AG08396 (cell line): ENCODE data around the gene HNRNPR.
"Not testable (repeated sequence)": the region's sequence is repeated elsewhere in the genome, so short reads cannot be mapped to it uniquely, and the experiment has no call there.

Experiments used
- DNase-seq: peaks from one replicate; pipeline ENCODE4 v3.0.0; 2012; ENCODE audit warnings: low spot score, mixed read lengths

The HNRNPR gene

DNA sequence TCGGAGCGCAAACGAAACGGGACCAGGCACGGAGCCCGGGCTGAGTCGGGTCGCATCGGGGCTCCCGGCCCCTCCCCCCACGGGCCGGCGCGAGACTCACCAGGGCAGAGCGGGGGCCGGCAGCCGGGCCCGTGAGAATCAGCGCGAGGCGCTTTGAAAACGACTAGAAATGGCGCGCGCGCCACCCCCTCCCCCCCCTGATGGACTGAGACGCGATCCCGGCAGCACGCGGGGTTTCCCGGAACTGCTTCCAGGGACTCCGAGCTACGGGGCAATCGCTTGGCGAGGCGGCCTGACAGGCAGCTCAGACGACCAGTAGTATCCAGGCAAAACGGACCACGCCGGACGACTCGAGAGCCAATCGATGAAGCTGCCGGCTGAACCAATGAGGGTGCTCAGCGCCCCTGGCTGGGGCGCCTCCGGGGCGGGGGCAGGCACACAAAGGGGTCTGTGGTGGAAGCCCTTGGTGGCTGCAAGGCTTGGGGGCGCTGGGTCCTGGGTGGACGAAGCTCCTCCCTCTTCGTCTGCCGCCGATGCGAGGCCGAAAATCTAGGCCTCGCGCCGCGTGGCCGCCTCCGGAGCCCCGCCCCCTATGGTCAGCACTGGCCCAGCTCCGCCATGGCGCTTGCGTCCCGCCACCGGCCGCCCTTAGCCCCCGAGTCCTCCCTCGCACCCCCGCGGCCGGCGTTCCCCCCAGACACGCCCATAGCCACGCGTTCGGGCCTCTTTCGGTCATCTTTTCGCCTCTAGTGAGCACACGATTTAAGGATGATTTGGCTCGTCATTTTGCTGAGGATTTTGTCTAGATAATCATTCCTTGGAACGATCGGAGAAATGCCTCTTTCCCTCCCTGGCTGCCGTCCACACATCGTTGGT is at the start of gene HNRNPR:
TSS of gene HNRNPR (minus strand) at position 174 of the 876 bp plus-strand sequence. CDS start 3,276 bp downstream, outside the sequence.
- DNase-seq = peak; percentile 99

DNA sequence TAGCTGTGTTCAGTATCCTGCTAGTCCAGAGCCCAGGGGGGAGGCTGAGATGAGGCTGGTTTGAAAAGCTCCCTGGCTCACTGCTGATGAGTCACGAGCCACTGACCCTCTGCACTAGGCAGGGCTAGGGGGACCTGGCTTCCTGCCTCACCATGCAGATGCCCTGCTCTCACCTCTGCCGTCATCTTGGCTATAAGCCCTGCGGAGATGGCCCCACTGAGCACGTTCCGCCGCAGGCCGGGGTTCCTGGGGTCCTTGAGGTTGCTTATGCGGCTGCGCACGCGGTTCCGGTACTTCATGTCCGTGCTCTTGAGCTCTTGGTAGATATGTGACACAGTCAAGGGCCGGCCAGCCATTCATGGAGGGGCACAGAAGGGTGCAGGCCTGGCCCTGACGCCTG is 49.6 kb upstream of the HNRNPR start:
- DNase-seq = no peak

DNA sequence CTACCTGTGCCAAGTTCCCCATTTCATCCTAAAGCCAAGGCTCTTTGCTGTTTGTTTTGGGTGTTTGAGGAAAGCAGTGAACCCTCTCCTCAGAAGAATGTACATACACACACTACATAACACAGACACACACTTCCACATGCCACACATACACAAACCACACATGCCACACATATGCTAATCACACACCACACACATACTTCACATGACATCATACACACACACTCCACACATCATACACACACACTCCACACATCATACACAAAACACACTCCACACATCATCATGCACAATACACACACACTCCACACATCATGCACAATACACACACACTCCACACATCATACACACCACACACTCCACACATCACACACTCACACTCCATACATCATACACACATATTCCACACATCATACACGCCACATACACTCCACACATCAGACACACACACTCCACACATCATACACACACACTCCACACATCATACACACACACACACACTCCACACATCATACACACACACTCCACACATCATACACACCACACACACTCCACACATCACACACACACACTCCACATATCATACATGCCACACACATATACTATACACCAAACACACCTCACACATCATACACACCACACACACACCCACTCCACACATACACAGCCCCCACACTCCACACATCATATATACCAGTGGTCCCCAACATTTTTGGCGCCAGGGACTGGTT is 48.2 kb upstream of the HNRNPR start:
- DNase-seq = no peak

DNA sequence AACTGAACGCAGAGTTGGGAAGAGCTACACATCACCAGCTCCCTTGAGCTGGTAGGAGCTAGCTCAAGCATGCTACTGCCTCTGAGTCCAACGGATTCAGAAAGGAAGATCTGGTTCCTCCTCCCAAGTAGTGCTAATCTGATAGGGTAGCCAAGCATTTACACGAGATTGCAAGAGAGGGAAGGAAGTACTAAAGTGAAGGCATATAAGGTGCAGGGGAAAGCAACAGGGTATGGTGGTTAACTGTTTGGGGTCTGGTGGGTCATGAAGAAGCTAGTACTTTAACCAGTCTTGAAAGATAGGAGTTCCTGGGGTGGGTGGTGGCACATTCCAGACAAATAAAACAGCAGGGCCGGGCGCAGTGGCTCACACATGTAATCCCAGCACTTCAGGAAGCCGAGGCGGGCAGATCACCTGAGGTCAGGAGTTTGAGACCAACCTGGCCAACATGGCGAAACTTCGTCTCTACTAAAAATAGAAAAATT is 45.8 kb upstream of the HNRNPR start:
- no peak for DNase-seq

DNA sequence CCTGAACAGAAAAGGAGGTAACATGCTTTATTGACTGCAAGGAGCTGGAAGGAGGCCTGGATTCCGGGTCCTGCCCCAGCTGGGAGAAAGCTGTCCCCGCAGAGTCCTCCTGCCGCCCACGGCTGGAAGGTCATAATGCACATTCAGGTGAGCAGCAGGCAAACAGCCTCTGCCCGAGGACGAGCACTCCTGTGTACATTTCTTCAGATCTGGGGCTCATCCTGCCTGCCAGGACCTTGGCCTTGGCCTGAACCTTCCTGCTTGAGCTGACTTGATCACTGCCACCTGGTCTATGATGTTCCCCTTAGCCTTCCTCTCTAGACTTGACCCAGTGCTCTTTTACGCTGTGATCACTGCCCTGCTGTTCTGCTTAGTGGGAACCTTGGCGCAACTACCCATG is 43.4 kb upstream of the HNRNPR start:
- no peak for DNase-seq

DNA sequence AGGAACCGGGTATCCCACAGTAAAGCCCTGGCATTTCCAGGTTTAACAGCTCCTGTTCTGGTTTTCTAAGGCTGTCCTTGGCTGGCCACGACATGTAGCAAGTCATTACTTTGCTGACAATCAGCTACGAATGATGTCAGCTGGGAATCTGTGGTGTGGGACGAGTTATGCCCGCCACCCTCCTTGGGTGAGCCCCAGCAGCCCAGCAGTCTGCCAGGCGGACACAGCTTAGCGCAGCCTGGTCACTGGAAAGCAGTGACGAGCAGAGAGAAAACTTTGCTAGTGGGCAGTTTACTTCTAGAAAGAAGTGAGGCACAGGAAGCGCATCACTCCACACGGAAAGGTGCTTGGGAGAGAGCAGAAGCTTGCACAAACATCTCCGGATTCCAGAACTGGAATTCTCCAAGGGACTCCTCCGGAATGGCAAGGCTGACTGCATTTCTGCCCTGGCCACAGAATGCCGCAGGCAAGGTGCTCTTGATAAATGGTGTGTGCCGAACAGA is 41.1 kb upstream of the HNRNPR start:
- DNase-seq = no peak

DNA sequence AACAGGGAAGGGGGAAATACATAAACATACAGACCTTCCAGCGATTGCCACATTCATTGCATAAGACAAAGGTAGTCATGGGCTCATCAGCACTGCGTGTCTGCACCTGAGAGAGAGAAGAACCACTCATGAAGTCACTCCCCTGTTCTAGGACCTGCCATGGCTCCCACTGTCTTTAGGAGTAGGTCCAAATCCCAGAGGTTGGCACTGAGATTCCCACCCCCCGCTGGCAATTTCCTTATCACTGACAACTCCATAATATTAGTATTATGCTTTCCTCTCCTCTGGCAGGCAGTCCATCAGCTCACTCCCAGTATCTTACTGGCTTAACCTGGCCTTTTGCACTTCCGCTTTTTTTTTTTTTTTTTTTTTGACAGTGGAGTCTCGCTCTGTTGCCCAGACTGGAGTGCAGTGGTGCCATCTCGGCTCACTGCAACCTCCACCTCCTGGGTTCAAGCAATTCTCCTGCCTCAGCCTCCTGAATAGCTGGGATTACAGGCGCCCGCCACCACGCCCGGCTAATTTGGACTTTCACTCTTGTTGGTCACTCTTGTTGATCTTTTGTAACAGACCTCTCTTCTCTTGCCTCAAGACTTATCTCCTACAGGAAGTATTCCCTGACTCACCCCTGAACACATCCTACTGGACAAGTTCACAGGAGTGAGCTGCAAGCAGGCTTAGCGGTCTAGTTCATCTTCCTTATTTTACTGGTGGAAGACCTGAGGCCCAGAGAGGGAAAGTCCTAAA is 40.4 kb upstream of the HNRNPR start:
- no peak for DNase-seq

DNA sequence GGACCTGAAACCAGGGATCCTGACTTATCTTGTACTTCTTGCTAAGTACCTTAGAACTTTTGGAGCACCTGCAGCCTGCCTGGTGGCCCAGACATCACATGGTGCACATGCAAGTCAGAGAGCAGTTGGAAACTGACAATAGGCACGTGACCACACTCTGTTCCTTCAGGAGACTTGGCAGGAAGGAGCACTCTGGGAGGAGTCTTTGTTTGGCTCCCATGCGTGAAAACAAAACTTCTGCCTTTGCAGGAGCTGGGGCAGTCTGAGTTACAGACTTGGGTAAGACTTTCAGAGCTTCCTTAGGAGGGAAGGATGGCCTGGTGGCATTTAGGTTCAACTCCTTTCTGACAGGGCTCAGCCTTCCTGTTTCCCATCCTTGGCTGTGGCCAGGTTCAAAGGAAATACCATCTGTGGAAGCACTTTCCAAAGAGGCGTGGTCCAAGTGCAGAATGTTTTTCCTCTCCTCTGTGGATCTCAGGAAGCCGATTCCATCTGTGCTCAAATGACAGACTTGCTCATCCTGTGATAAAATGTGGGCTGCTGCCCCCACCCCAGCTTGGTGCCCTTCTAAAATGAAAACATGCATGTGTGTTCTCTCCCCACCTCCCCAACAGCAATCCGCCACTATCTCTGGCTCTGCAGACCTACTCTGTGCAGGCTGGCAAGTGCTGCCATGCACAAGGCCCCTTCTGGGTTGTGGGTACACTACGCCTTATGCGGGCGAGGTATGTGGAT is 39.7 kb upstream of the HNRNPR start:
- DNase-seq = no peak

DNA sequence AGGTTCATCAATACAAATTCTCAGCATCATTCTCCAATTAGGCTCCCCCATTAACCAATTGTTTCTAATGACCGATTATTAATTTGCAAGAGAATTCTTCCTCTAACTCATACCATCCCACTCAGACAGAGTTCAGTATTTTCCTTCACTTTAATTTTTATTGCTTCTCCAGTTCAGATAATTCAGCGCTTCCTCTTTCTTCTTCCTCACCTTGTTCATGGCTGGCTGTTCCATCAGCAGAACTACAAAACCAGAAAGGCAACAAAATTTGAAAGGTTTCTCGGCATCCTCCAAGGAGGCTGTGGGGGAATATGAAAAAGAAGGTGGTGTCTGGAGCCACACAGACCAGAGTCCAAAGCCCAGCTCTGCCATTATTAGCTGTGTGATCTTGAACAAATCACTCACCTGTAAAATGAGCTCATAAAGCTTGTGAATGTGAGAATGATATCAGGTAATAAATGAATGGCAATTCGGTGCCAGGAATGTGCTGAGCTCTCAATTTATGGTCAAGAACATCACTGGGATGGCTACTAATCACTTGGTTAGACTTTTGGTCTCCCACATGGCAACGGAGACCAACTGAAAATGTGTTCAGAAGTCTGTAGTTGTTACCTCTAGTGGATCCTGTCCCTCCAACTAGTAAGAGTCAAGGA is 37.3 kb upstream of the HNRNPR start:
- no peak for DNase-seq

DNA sequence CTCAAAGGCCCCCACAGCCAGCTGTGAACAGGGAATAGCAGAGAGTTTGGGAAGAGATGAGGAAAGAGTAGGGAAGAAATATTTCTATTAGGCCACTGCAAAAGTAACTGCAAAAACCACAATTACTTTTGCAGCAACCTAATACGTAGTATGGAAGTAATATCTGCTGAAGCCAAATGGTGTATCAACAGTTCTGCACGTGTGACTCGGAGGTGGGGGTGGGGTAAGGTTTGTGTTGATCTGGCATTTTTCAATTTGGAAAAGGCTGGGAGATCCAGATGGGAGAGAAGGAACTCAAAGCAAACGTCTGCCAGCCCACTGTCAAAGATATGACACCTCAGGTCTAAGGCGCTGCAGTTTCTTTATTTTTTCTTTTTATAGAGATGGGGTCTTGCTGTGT is 36.6 kb upstream of the HNRNPR start:
- no peak for DNase-seq

DNA sequence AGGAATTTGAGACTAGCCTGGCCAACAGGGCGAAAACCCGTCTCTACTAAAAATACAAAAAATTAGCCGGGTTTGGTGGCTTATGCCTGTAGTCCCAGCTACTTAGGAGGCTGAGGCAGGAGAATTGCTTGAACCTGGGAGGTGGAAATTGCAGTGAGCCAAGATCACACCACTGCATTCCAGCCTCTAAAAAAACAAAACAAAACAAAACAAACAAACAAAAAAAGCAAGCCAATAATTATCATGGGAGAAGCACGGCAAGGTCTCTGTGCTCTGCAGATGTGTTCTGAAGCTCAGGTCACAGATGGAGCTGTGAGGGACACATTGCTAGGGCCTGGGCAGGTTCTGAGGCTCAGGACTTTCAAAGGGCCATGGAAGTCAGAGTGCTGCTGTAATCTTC is 36.2 kb upstream of the HNRNPR start:
- not testable (repeated sequence) for DNase-seq

DNA sequence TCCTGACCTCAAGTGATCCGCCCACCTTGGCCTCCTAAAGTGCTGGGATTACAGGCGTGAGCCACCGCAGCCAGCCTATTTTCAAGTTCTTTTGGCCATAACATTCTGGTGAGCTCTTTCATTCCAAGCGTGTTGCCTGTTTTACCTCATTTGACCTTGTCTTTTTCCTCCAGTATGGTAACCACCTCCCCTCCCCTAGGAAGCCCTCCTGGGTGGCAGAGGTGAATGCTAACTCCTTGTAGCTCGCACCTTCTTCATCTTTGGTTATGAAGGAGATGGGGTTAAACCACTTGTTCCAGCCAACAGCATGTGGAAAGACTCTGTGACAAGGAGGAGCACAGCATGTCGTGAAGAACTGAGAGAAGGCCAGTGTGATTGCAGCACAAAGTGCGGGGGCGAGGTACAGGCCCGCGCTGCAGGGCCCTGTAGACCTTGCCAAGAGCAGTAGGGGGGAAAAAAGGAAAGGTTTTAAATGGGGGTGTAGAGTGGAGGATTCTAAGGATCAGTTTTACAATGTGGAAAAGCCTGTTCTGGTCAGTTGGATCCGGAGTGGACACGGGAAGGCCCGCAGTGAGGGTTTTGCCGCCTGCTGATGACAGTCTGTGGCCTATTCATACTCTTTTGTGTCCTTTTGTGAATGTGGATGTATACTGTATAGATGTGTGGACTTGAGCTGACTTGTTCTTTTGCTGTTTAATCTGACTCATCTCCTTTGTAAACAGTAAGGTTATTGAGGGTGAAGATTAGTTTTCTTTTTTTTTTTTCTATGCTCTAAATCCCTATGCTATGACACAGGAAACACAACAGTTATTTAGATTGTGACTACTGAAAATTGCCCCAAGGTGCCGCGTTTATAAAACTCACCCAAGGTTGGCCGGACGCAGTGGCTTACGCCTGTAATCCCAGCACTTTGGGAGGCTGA is 33.1 kb upstream of the HNRNPR start:
- peak; percentile 66 for DNase-seq

DNA sequence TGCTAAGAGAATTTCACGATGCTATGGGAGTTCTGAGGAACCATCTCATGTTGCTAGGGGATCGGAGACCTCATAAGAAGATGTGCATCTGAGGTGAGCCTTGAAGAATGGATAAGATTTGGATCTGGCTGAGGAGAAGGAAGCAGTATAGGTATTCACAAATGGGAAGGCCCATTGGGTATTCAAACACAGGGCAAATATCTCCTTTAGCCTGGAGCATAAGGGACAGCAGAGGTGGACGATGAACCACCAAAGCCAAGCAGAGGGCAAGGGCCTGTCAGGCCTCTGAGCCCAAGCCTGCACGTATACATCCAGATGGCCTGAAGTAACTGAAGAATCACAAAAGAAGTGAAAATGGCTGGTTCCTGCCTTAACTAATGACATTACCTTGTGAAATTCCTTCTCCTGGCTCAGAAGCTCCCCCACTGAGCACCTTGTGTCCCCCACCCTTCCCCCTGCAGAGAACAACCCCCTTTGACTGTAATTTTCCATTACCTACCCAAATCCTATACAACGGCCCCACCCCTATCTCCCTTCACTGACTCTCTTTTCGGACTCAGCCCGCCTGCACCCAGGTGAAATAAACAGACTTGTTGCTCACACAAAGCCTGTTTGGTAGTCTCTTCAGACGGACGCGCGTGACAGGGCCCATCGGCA is 30.1 kb upstream of the HNRNPR start:
- not testable (repeated sequence) for DNase-seq

DNA sequence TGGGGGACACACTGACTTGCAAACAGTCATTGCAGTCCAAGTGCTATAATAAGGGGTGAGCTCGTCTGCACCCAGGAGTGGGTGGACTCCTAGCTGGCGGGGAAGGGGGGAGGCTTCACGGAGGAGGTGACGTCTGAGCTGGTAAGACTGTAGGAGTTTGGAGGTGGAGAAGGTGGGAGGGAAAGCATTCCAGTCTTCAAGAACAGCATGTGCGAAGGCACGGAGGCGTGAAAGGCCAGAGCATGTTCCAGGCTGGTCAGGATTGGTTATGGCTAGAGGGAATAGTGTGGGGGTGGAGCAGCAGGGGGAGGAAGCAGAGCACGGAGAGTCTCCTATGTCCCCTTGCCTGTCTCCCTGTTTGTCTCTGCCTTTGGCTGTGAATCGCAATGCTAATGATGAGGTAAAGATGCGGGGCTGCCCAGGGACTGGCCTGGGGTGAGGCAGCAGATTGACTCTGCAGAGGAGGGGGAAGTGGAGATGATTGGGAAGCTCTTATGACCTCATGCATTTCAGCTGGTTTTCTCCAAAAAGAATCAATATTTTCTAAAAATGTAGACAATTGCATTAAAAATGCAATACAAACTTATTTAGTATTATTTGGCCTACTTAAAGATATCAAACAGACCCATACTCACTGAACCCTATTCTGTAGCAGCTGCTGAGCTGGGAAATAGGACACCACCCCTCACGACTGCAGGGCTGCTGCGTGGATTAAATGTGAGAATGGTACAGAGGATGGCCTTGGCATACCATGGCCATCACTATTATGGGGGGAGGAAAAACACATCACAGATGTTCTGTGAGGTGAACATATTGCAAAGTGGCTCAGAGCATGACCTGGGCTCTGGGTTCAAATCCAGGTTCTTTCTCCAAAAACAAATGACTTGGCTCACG is 28.1 kb upstream of the HNRNPR start:
- no peak for DNase-seq

DNA sequence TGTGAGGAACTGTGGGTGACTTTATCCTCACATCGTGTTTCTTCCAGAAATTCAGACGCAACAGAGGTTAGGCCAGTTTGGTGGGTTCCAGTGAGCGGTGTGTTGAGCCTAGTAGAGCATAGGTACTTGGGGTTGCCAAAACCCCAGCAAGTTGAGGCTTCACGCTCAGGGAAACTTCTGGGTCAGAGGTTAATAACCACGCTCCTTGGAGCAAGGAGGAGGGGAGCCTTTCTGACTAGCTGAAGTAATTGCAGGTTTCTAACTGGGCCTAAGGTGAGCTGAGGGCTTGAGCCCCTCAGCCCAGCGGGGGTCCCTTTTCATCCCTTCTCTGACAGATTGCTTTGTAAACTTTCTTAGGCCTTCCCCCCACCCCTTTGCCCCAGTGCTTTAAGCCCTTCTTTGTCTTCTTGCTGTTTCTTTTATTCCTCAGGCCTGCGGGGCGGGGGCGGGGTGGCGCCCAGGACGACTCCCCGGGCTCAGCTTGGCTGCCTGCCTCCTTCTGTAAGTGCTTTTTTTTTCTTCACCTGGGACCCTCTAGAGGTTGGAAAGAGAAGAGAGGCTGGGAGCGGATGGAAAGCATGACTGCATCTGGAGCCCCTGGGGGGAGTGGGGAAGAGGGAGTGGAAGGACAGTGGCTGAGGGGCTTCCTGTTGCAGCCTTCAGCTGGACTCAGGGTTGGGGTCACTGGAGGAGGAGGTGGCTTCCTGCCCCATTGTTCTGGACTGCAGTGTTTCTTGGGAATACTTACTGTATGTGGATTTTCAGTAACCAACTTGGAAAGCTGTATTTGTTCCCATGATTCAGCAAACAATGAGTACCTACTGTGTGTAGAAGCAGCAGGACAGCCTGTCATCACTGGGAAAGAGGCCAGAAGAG is 26.9 kb upstream of the HNRNPR start:
- DNase-seq = no peak

DNA sequence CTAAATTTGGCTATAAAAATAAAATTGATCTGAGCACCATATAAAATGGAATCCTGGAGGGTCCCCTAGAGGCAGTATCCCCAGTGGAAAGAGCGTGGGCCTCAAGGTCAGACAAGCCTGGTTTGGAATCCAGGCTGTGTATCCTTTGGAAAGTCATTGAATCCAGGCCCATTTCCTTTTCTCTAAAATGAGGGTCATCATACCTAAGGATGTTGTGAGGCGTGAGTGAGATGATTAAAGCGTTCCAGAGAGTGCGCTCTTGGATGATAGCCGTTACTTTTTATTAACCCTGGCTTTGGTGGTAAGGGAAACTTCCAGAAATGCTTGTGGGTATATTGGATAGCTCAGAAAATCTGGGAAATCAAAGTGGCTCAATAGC is 26.2 kb upstream of the HNRNPR start:
- no peak for DNase-seq

DNA sequence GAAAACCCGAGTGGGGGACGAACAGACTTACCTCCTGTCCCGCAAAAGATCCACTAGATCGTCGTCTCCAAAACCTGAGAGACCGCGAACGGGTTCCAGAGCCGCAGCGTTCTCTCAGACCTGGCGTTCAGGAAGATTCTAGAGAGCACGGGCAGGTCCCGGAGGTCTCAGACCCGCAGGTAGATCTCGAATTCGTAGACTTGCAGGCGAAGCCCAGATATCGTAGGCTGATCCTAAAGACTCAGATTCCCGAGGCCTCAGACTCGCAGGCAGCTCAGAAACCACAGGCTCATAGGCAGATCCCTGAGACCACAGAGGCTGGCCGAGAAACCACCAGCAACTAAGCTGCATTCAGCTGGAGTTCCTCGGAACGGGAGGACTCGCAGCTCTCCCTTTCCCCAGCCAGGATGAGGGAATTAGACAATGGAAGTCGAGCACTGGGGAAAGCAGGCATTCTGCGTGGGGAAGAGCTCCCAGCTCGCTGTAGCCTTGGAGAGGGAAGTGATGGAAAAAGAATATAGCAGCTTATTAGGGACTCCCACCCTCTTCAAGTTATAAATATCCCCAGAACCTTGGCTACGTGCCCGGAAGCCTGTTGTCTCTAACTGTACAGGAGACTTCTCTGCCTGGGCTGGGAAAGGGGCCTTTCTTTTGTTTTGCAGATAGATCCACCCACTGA is 25.4 kb upstream of the HNRNPR start, which contains the start of gene ZNF436:
TSS of gene ZNF436 (minus strand) at position 502 of the 679 bp plus-strand sequence. CDS start 1,831 bp downstream, outside the sequence.
- peak; percentile 62 for DNase-seq
